SK-N-SH treated with all-trans-retinoic acid at 6 μM for 48 hours (cell line): Measurements from ENCODE around the gene F3.

Experiments
- ATAC-seq: fragments of 200-7000 bp; cut with Tn5 transposase; 3 replicates; pipeline ENCODE4 v1.9.1; 2020; ENCODE audit warnings: mild to moderate bottlenecking, moderate library complexity
- ARNTL ChIP-seq: fragments of 450-650 bp; formaldehyde crosslinking; IDR thresholded peaks from 2 replicates; pipeline ENCODE4 v1.5.0; 2020; ENCODE audit warnings: low read depth, mild to moderate bottlenecking, moderate library complexity, borderline replicate concordance
- BACH2 ChIP-seq: fragments of 250-450 bp; sonication (Bioruptor Pico); IDR thresholded peaks from 2 replicates; pipeline ENCODE4 v1.9.0; 2021; ENCODE audit warnings: mild to moderate bottlenecking, borderline replicate concordance
- CREB5 ChIP-seq: fragments of 250-450 bp; sonication (Bioruptor Pico); IDR thresholded peaks from 2 replicates; pipeline ENCODE4 v1.5.1; 2020; ENCODE audit warnings: low read depth, mild to moderate bottlenecking, moderate library complexity
- CSDC2 ChIP-seq: fragments of 250-450 bp; sonication (Bioruptor Pico); IDR thresholded peaks from 2 replicates; pipeline ENCODE4 v1.5.0; 2020; ENCODE audit warnings: mild to moderate bottlenecking, moderate library complexity
- ESRRG ChIP-seq: fragments of 250-450 bp; sonication (Bioruptor Pico); IDR thresholded peaks from 2 replicates; pipeline ENCODE4 v1.6.1; 2021; ENCODE audit warnings: mild to moderate bottlenecking
- GLIS3 ChIP-seq: fragments of 250-450 bp; sonication (Bioruptor Pico); IDR thresholded peaks from 2 replicates; pipeline ENCODE4 v1.5.0; 2020; ENCODE audit warnings: mild to moderate bottlenecking, moderate library complexity
- ISL1 ChIP-seq: fragments of 250-450 bp; sonication (Bioruptor Pico); IDR thresholded peaks from 2 replicates; pipeline ENCODE4 v2.1.2; 2022; ENCODE audit warnings: mild to moderate bottlenecking, moderate library complexity
- OSR1 ChIP-seq: fragments of 250-450 bp; sonication (Bioruptor Pico); IDR thresholded peaks from 2 replicates; pipeline ENCODE4 v1.8.0; 2022; ENCODE audit warnings: moderate library complexity, mild to moderate bottlenecking, inconsistent platforms
- PATZ1 ChIP-seq: fragments of 250-450 bp; sonication (Bioruptor Pico); IDR thresholded peaks from 2 replicates; pipeline ENCODE4 v1.8.0; 2020; ENCODE audit warnings: mild to moderate bottlenecking, moderate library complexity, borderline replicate concordance
- POU6F1 ChIP-seq: fragments of 250-450 bp; sonication (Bioruptor Pico); IDR thresholded peaks from 2 replicates; pipeline ENCODE4 v1.8.0; 2021; ENCODE audit warnings: low read depth, mild to moderate bottlenecking, moderate library complexity, borderline replicate concordance
- PPARA ChIP-seq: fragments of 250-450 bp; sonication (Bioruptor Pico); IDR thresholded peaks from 2 replicates; pipeline ENCODE4 v1.5.0; 2020; ENCODE audit warnings: mild to moderate bottlenecking, borderline replicate concordance
- RARB ChIP-seq: fragments of 250-450 bp; sonication (Bioruptor Pico); IDR thresholded peaks from 2 replicates; pipeline ENCODE4 v1.8.0; 2021; ENCODE audit warnings: mild to moderate bottlenecking, moderate library complexity
- TCF4 ChIP-seq: fragments of 250-450 bp; sonication (Bioruptor Pico); IDR thresholded peaks from 2 replicates; pipeline ENCODE4 v1.8.0; 2021; ENCODE audit warnings: mild to moderate bottlenecking, moderate library complexity, borderline replicate concordance
- TOX ChIP-seq: fragments of 250-450 bp; sonication (Bioruptor Pico); IDR thresholded peaks from 2 replicates; pipeline ENCODE4 v1.8.0; 2021; ENCODE audit warnings: mild to moderate bottlenecking, moderate library complexity, borderline replicate concordance
- TSHZ2 ChIP-seq: fragments of 250-450 bp; sonication (Bioruptor Pico); IDR thresholded peaks from 2 replicates; pipeline ENCODE4 v1.5.0; 2020; ENCODE audit warnings: mild to moderate bottlenecking, moderate library complexity
- ZC3H10 ChIP-seq: fragments of 250-450 bp; sonication (Bioruptor Pico); IDR thresholded peaks from 2 replicates; pipeline ENCODE4 v1.5.1; 2021; ENCODE audit warnings: mild to moderate bottlenecking, moderate library complexity
- ZFP3 ChIP-seq: fragments of 250-450 bp; sonication (Bioruptor Pico); IDR thresholded peaks from 2 replicates; pipeline ENCODE4 v1.5.0; 2020; ENCODE audit warnings: mild to moderate bottlenecking, moderate library complexity
- ZFP30 ChIP-seq: fragments of 450-650 bp; formaldehyde crosslinking; IDR thresholded peaks from 2 replicates; pipeline ENCODE4 v1.5.0; 2022; ENCODE audit warnings: mild to moderate bottlenecking, moderate library complexity
- ZNF565 ChIP-seq: fragments of 450-650 bp; formaldehyde crosslinking; conservative IDR thresholded peaks from 2 replicates; pipeline ENCODE4 v1.5.0; 2020; ENCODE audit warnings: low read depth, mild to moderate bottlenecking, moderate library complexity
- ZNF70 ChIP-seq: fragments of 450-650 bp; formaldehyde crosslinking; IDR thresholded peaks from 2 replicates; pipeline ENCODE4 v1.5.0; 2020; ENCODE audit warnings: mild to moderate bottlenecking, moderate library complexity
- ZNF8 ChIP-seq: fragments of 450-650 bp; formaldehyde crosslinking; IDR thresholded peaks from 2 replicates; pipeline ENCODE4 v1.5.0; 2020; ENCODE audit warnings: mild to moderate bottlenecking, moderate library complexity

Gene F3

GRCh38 chr1:94504601-94505000, 37.0 kb downstream of the F3 start:
- TF ChIP-seq POU6F1 (no peak), RARB (CRISPR knock-in tag) (no peak), ESRRG (CRISPR knock-in tag) (no peak), ARNTL (CRISPR knock-in tag) (no peak), BACH2 (no peak), OSR1 (CRISPR knock-in tag) (no peak), GLIS3 (CRISPR knock-in tag) (no peak), CSDC2 (CRISPR knock-in tag) (no peak), ZFP30 (no peak), ZNF70 (CRISPR knock-in tag) (no peak), CREB5 (CRISPR knock-in tag) (no peak), ZC3H10 (CRISPR knock-in tag) (no peak), TOX (CRISPR knock-in tag) (no peak), ZFP3 (CRISPR knock-in tag) (no peak), TCF4 (CRISPR knock-in tag) (no peak), PPARA (CRISPR knock-in tag) (no peak), ISL1 (CRISPR knock-in tag) (no peak), PATZ1 (CRISPR knock-in tag) (no peak), ZNF8 (CRISPR knock-in tag) (no peak)

GRCh38 chr1:94503153-94503552, 38.4 kb downstream of the F3 start:
- no peak for ATAC-seq
- no peak for TF ChIP-seq POU6F1
- no peak for TF ChIP-seq TSHZ2 (CRISPR knock-in tag)
- no peak for TF ChIP-seq OSR1 (CRISPR knock-in tag)
- TF ChIP-seq PPARA (CRISPR knock-in tag), result no peak
- TF ChIP-seq GLIS3 (CRISPR knock-in tag), result no peak
- TF ChIP-seq ZFP30, result no peak
- no peak for TF ChIP-seq ESRRG (CRISPR knock-in tag)
- TF ChIP-seq, all 23 proteins: peak for 0

More at GRCh38 chr1:94504601-94505000, 37.0 kb downstream of the F3 start:
- ATAC-seq, result no peak

GRCh38 chr1:94501935-94502334, 39.6 kb downstream of the F3 start:
- no peak for TF ChIP-seq ARNTL (CRISPR knock-in tag)
- no peak for TF ChIP-seq ZFP3 (CRISPR knock-in tag)
- no peak for ATAC-seq

GRCh38 chr1:94501426-94501825, 40.1 kb downstream of the F3 start:
- no peak for TF ChIP-seq ZNF565 (CRISPR knock-in tag)
- no peak for TF ChIP-seq BACH2
- no peak for TF ChIP-seq ZFP30
- TF ChIP-seq CREB5 (CRISPR knock-in tag), result no peak
- no peak for TF ChIP-seq ZC3H10 (CRISPR knock-in tag)
- no peak for TF ChIP-seq ZNF8 (CRISPR knock-in tag)
- no peak for TF ChIP-seq CSDC2 (CRISPR knock-in tag)
- no peak for TF ChIP-seq TSHZ2 (CRISPR knock-in tag)
- TF ChIP-seq TOX (CRISPR knock-in tag), result no peak
- no peak for TF ChIP-seq ZFP3 (CRISPR knock-in tag)
- TF ChIP-seq TCF4 (CRISPR knock-in tag), result no peak
- TF ChIP-seq ZNF70 (CRISPR knock-in tag), result no peak
- TF ChIP-seq ISL1 (CRISPR knock-in tag), result no peak
- TF ChIP-seq, all 23 proteins: peak for 0
- no peak for ATAC-seq
